IMR-90 (cell line): ENCODE results near the gene GPC4. TPM values are rescaled to one million over a fixed set of nuclear protein-coding genes. Genes with fewer than 3 reads are reported as not detected.

Experiments used
- ATAC-seq: fragments of 200-7000 bp; cut with Tn5 transposase; 2 replicates; pipeline ENCODE4 v1.9.1; 2020; ENCODE audit warnings: low read depth, mild to moderate bottlenecking, moderate library complexity
- BruUV-seq: library from RNA; stranded (reverse); fragments of 400-500 nt; replicated peaks from 2 replicates; lab custom pipeline; 2021; lab: Mats Ljungman, UMichigan
- CTCF ChIA-PET: fragments of 300-600 bp; formaldehyde crosslinking; extraction: SDS; loops from one replicate; lab custom pipeline; 2021; ENCODE audit warnings: antibody characterized with exemption; lab: Yijun Ruan, JAX
- POLR2A ChIA-PET: fragments of 300-600 bp; sonication (Branson Sonifier 250); formaldehyde crosslinking; loops from one replicate; lab custom pipeline; 2022; ENCODE audit warnings: antibody characterized with exemption; ENCODE audit not compliant: unreplicated experiment; lab: Charles Lee
- DNase-seq: peaks from one replicate; pipeline ENCODE4 v3.0.0; 2013
- H2AFZ ChIP-seq: replicated peaks from 2 replicates; pipeline ENCODE3; 2013; ENCODE audit warnings: low read length, mild to moderate bottlenecking; ENCODE audit not compliant: poor library complexity
- H2AK5ac ChIP-seq: 2 replicates; pipeline ENCODE4 v1.6.1; 2013; ENCODE audit warnings: low read depth, low read length, inconsistent platforms
- H2AK9ac ChIP-seq: replicated peaks from 2 replicates; pipeline ENCODE3; 2013; ENCODE audit warnings: mild to moderate bottlenecking, low read depth, low read length, moderate library complexity; ENCODE audit not compliant: poor library complexity
- H2BK120ac ChIP-seq: 2 replicates; pipeline ENCODE4 v1.6.1; 2013; ENCODE audit warnings: low read depth, low read length, inconsistent platforms
- H2BK15ac ChIP-seq: 3 replicates; pipeline ENCODE4 v1.6.1; 2013; ENCODE audit warnings: low read depth, low read length, inconsistent platforms
- H2BK20ac ChIP-seq: 2 replicates; pipeline ENCODE4 v1.6.1; 2013; ENCODE audit warnings: low read depth, mild to moderate bottlenecking, inconsistent platforms, low read length, moderate library complexity
- H2BK5ac ChIP-seq: 2 replicates; pipeline ENCODE4 v1.6.1; 2013; ENCODE audit warnings: mild to moderate bottlenecking, low read depth, low read length, inconsistent platforms; ENCODE audit not compliant: poor library complexity, severe bottlenecking
- H3K14ac ChIP-seq: replicated peaks from 2 replicates; pipeline ENCODE4 v1.6.1; 2013; ENCODE audit warnings: low read depth, low read length, inconsistent platforms
- H3K18ac ChIP-seq: 2 replicates; pipeline ENCODE4 v1.6.1; 2013; ENCODE audit warnings: low read depth, low read length, control low read depth
- H3K23ac ChIP-seq: 2 replicates; pipeline ENCODE4 v1.6.1; 2013; ENCODE audit warnings: low read depth, low read length, inconsistent platforms
- H3K27ac ChIP-seq: 2 replicates; pipeline ENCODE4 v1.5.1; 2013; ENCODE audit warnings: mild to moderate bottlenecking, control low read depth, low read length; ENCODE audit not compliant: insufficient read depth
- H3K27me3 ChIP-seq: 2 replicates; pipeline ENCODE4 v1.6.1; 2013; ENCODE audit warnings: low read length; ENCODE audit not compliant: control insufficient read depth, insufficient read depth
- H3K36me3 ChIP-seq: 2 replicates; pipeline ENCODE4 v1.6.1; 2013; ENCODE audit warnings: low read length, mixed read lengths; ENCODE audit not compliant: control insufficient read depth, insufficient read depth
- H3K4ac ChIP-seq: 2 replicates; pipeline ENCODE4 v1.6.1; 2013; ENCODE audit warnings: low read depth, low read length, inconsistent platforms
- H3K4me1 ChIP-seq: 2 replicates; pipeline ENCODE4 v1.6.1; 2013; ENCODE audit warnings: low read length, mixed read lengths; ENCODE audit not compliant: control insufficient read depth, insufficient read depth
- H3K4me2 ChIP-seq: 2 replicates; pipeline ENCODE4 v1.6.1; 2013; ENCODE audit warnings: low read depth, mild to moderate bottlenecking, control low read depth, low read length, moderate library complexity
- H3K4me3 ChIP-seq: 2 replicates; pipeline ENCODE4 v1.5.1; 2013; ENCODE audit warnings: low read depth, mild to moderate bottlenecking, control low read depth, low read length, moderate library complexity; ENCODE audit not compliant: insufficient read depth
- H3K56ac ChIP-seq: 2 replicates; pipeline ENCODE4 v1.6.1; 2013; ENCODE audit warnings: low read length, inconsistent platforms; ENCODE audit not compliant: insufficient read depth; ENCODE audit errors: extremely low read depth
- H3K79me1 ChIP-seq, 2 experiments: 2 replicates each; pipeline ENCODE4 v1.6.1; 2013; ENCODE audit warnings: low read length in 2 of 2, inconsistent platforms in 1 of 2, low read depth in 1 of 2
- H3K9ac ChIP-seq: 2 replicates; pipeline ENCODE4 v1.6.1; 2013; ENCODE audit warnings: low read depth, low read length, control low read depth
- H3K9me1 ChIP-seq: 2 replicates; pipeline ENCODE4 v1.6.1; 2013; ENCODE audit warnings: low read length, inconsistent platforms; ENCODE audit not compliant: insufficient read depth
- H3K9me3 ChIP-seq: 2 replicates; pipeline ENCODE4 v1.6.1; 2013; ENCODE audit warnings: low read length; ENCODE audit not compliant: control insufficient read depth, insufficient read depth
- H4K20me1 ChIP-seq: 2 replicates; pipeline ENCODE4 v1.6.1; 2013; ENCODE audit warnings: low read length, inconsistent platforms; ENCODE audit not compliant: insufficient read depth
- H4K5ac ChIP-seq: 2 replicates; pipeline ENCODE4 v1.6.1; 2013; ENCODE audit warnings: mild to moderate bottlenecking, low read depth, low read length, control low read depth
- H4K8ac ChIP-seq, 2 experiments: 2 replicates each; pipeline ENCODE4 v1.6.1; 2013; ENCODE audit warnings: low read depth in 2 of 2, low read length in 2 of 2, control low read depth in 1 of 2, inconsistent platforms in 1 of 2
- H4K91ac ChIP-seq: 2 replicates; pipeline ENCODE4 v1.6.1; 2013; ENCODE audit warnings: low read depth, low read length, inconsistent platforms; ENCODE audit not compliant: insufficient read depth
- BHLHE40 ChIP-seq: fragments of 150-350 bp; IDR thresholded peaks from 2 replicates; pipeline ENCODE4 v1.6.1; 2016; ENCODE audit warnings: mild to moderate bottlenecking, low read depth, low read length
- CEBPB ChIP-seq: IDR thresholded peaks from 2 replicates; pipeline ENCODE4 v1.6.1; 2012; ENCODE audit warnings: low read depth, low read length, improper control_type of control experiment
- CHD1 ChIP-seq: IDR thresholded peaks from 2 replicates; pipeline ENCODE4 v1.6.1; 2012; ENCODE audit warnings: low read depth, low read length, improper control_type of control experiment
- CTCF ChIP-seq: conservative IDR thresholded peaks from 2 replicates; pipeline ENCODE4 v1.5.1; 2012; ENCODE audit warnings: mild to moderate bottlenecking, low read depth, low read length, improper control_type of control experiment
- ELK1 ChIP-seq: fragments of 150-350 bp; IDR thresholded peaks from 2 replicates; pipeline ENCODE4 v1.6.1; 2016; ENCODE audit warnings: low read depth, mild to moderate bottlenecking, low read length, moderate library complexity, borderline replicate concordance
- FOS ChIP-seq: fragments of 150-350 bp; IDR thresholded peaks from 2 replicates; pipeline ENCODE4 v1.6.1; 2016; ENCODE audit warnings: low read depth, low read length
- MAFK ChIP-seq: IDR thresholded peaks from 2 replicates; pipeline ENCODE4 v1.6.1; 2012; ENCODE audit warnings: low read depth, low read length, improper control_type of control experiment
- MAZ ChIP-seq: IDR thresholded peaks from 2 replicates; pipeline ENCODE4 v1.6.1; 2012; ENCODE audit warnings: low read depth, mild to moderate bottlenecking, low read length, improper control_type of control experiment, moderate library complexity, borderline replicate concordance
- MXI1 ChIP-seq: IDR thresholded peaks from 2 replicates; pipeline ENCODE4 v1.6.1; 2012; ENCODE audit warnings: low read depth, mild to moderate bottlenecking, low read length, moderate library complexity, borderline replicate concordance
- NFE2L2 ChIP-seq: fragments of 150-350 bp; IDR thresholded peaks from 2 replicates; pipeline ENCODE4 v1.6.1; 2016; ENCODE audit warnings: low read depth, mild to moderate bottlenecking, low read length
- POLR2A ChIP-seq: IDR thresholded peaks from 2 replicates; pipeline ENCODE4 v1.6.1; 2012; ENCODE audit warnings: mild to moderate bottlenecking, low read depth, low read length
- RAD21 ChIP-seq: IDR thresholded peaks from 2 replicates; pipeline ENCODE4 v1.6.1; 2012; ENCODE audit warnings: low read length, improper control_type of control experiment
- RCOR1 ChIP-seq: IDR thresholded peaks from 2 replicates; pipeline ENCODE4 v1.6.1; 2012; ENCODE audit warnings: mild to moderate bottlenecking, low read length, improper control_type of control experiment; ENCODE audit not compliant: insufficient replicate concordance
- RFX5 ChIP-seq: IDR thresholded peaks from 2 replicates; pipeline ENCODE4 v1.8.0; 2012; ENCODE audit warnings: low read depth, mild to moderate bottlenecking, low read length, moderate library complexity
- SMC3 ChIP-seq: fragments of 150-350 bp; IDR thresholded peaks from 2 replicates; pipeline ENCODE4 v1.6.1; 2016; ENCODE audit warnings: low read depth, mild to moderate bottlenecking, antibody characterized with exemption, low read length, moderate library complexity
- USF2 ChIP-seq: fragments of 150-350 bp; IDR thresholded peaks from 2 replicates; pipeline ENCODE4 v1.6.1; 2017; ENCODE audit warnings: mild to moderate bottlenecking, antibody characterized with exemption, low read length, low read depth
- WGBS, 2 experiments: methylation state at CpG; one replicate each; pipeline versions ENCODE4 v1.1.5 to v1.1.7; 2013; ENCODE audit warnings: missing lambda C conversion rate in 2 of 2; ENCODE audit not compliant: insufficient read length in 1 of 2; ENCODE audit errors: extremely low coverage in 2 of 2; 5-methylcytosine and 5-hydroxymethylcytosine counted together
- dilution Hi-C: fragments of 300-500 bp; cut with HindIII; formaldehyde crosslinking; loops from one replicate; pipeline ENCODE4 v1.14.3; 2018; ENCODE audit warnings: low sequenced_read_pairs; ENCODE audit not compliant: unreplicated experiment
- in situ Hi-C: fragments of 300-500 bp; cut with MboI; formaldehyde crosslinking; loops from 3 replicates; pipeline ENCODE4 v1.14.3; 2019; ENCODE audit warnings: low sequenced_read_pairs, inconsistent platforms, mixed read lengths
- intact Hi-C: fragments of 100-400 bp; cut with micrococcal nuclease; formaldehyde crosslinking; loops from 2 replicates; pipeline ENCODE4 v1.10.0; 2022
- polyA plus RNA-seq, 3 experiments: library from polyadenylated mRNA; depleted of rRNA; stranded (reverse); fragments of >200 nt; gene quantifications; 2 replicates each; pipeline ENCODE4 v1.2.3, GENCODE V29; 2012; ENCODE audit warnings: low replicate concordance in 1 of 3
- total RNA-seq: library from RNA; depleted of rRNA; stranded (reverse); fragments of >200 nt; gene quantifications from 2 replicates; pipeline ENCODE4 v1.2.3, GENCODE V29; 2012

Gene GPC4
- total and polyA plus RNA-seq, 2 of the 4 experiments (the other 2 are of a cell fraction): 0.54 to 1.6 TPM

- H3K4me2 ChIP-seq: no peak overlapping the region
- H3K56ac ChIP-seq: no peak overlapping the region
Measured at GRCh38 chrX:133401536-133401935, 13.8 kb downstream of the GPC4 start.

More at GRCh38 chrX:133401536-133401935, 13.8 kb downstream of the GPC4 start:
- Histone ChIP-seq H3K18ac (no peak overlapping the region), H3K4me3 (no peak overlapping the region), H2AFZ (no peak overlapping the region), H3K36me3 (no peaks in the 10 kb centered on the region), H3K9me3 (no peaks in the 10 kb centered on the region), H3K79me1 (no peaks in the 10 kb centered on the region), H4K91ac (no peak overlapping the region), H3K27me3 (no peaks in the 10 kb centered on the region), H2BK120ac (no peak overlapping the region), H3K4me1 (peaks cover 2% of the 10 kb centered on the region; the same call in 1 of the 2 replicates), H4K8ac (no peak overlapping the region), H4K5ac (no peak overlapping the region), H3K23ac (no peak overlapping the region), H2AK9ac (no peak overlapping the region), H2BK5ac (no peak overlapping the region), H3K9me1 (no peaks in the 10 kb centered on the region), H3K4ac (no peak overlapping the region), H3K14ac (no peak overlapping the region), H4K20me1 (no peaks in the 10 kb centered on the region), H2AK5ac (no peak overlapping the region), H2BK20ac (no peak overlapping the region), H2BK15ac (no peak overlapping the region), H3K9ac (no peak overlapping the region), H3K27ac (no peak overlapping the region)
- ChIA-PET POLR2A (no interaction called here), CTCF (no interaction called here)
- in situ Hi-C loops: no loop called here
- intact Hi-C loops: no loop called here
- no peak for ATAC-seq
- no CpG with 5 or more reads among the region's 1 CpG for WGBS, 2 experiments
- dilution Hi-C loops: no loop called here
- DNase-seq: no peak
- no peak for TF ChIP-seq FOS
- TF ChIP-seq MAFK: no peak
- TF ChIP-seq USF2: no peak
- no peak for TF ChIP-seq MXI1
- TF ChIP-seq MAZ: no peak
- TF ChIP-seq RFX5: no peak
- no peak for TF ChIP-seq SMC3
- no peak for TF ChIP-seq CEBPB
- no peak for TF ChIP-seq BHLHE40
- TF ChIP-seq NFE2L2: no peak
- no peak for TF ChIP-seq ELK1
- no peak for TF ChIP-seq CTCF
- no peak for TF ChIP-seq RAD21
- TF ChIP-seq RCOR1: no peak
- no peak for TF ChIP-seq CHD1
- TF ChIP-seq POLR2A: no peak
- no TSS peak for BruUV-seq
